ENCODE measurements around the gene GGNBP2. TPM values are rescaled to one million over a fixed set of nuclear protein-coding genes. Genes with fewer than 3 reads are reported as not detected.
A peak's percentile ranks its signal among the peaks of the same experiment; 100 is the strongest.

The GGNBP2 gene
- total and polyA plus RNA-seq, 3 donors from 2014 or later, result 104 to 144 (median 118) TPM

DNA sequence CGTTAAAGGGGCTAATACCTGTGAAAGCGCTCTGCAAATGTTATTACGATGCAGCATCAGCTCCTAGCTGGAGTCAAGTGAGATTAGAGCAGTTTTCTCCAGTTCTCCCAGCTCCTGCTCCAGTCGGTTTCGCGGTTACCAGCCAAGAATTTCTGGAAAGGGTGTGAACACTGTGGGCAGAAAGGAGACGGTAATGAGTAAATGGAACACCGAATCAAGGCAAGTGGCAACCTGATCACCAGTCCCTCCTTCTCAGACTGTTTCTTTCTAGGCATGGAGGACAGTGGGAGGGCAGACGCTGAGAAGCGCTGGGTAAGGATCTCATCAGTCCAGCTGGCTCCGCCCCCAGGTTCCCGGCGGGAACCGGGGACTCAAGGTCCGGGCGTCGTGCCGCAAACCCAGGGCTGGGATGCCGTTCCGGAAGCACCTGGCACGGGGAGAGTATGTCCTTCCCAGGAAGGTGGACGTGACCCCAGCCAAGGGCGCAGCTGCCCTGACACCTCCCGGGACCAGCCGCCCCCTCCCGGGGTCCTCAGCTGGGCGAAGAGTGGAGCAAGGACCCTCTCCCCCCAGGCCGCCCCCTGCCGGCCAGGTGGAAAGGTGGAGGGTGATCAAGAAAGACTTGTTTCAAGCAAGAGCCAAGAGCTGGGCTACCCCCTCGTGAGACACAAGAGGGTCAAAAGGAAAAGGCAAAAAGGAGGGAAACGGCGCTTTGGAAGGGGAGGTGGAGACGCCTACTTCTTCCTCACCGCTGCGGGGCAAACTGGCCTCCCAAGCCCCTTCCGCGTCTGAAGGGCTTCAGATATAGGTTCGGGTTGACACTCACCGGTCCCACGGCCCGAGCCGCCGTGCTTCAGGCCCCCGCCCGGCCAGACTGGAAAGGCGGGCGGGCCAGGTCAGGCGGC is 10.5 kb upstream of the GGNBP2 start:
- H3K4me3 ChIP-seq, result peak overlapping the region; percentile 83 to 89
- H3K27me3 ChIP-seq, result no peaks in the 10 kb centered on the region
- peak overlapping the region; percentile 86 to 88 for H3K27ac ChIP-seq
- intact Hi-C loops (cut with DNase I; ENCODE audit: low total_unique reads), result no loop called here
- no peaks in the 10 kb centered on the region for H3K36me3 ChIP-seq (ENCODE audit: low read depth, missing control alignments)
- DNase-seq, result peak; percentile 72
- WGBS, 2 donors, result 4 to 5% methylated on average over 39 to 48 of the region's 48 CpGs
- H3K9me3 ChIP-seq, result no peaks in the 10 kb centered on the region
- TF ChIP-seq POLR2A (IDR thresholded peaks at IDR 0.05), result no peak
- TF ChIP-seq, protein P1, sequence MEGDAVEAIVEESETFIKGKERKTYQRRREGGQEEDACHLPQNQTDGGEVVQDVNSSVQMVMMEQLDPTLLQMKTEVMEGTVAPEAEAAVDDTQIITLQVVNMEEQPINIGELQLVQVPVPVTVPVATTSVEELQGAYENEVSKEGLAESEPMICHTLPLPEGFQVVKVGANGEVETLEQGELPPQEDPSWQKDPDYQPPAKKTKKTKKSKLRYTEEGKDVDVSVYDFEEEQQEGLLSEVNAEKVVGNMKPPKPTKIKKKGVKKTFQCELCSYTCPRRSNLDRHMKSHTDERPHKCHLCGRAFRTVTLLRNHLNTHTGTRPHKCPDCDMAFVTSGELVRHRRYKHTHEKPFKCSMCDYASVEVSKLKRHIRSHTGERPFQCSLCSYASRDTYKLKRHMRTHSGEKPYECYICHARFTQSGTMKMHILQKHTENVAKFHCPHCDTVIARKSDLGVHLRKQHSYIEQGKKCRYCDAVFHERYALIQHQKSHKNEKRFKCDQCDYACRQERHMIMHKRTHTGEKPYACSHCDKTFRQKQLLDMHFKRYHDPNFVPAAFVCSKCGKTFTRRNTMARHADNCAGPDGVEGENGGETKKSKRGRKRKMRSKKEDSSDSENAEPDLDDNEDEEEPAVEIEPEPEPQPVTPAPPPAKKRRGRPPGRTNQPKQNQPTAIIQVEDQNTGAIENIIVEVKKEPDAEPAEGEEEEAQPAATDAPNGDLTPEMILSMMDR (IDR thresholded peaks at IDR 0.05), result peak in 2 of 3 experiments; percentile 32 to 46
- H3K4me1 ChIP-seq, result peaks cover 8% of the 10 kb centered on the region

DNA sequence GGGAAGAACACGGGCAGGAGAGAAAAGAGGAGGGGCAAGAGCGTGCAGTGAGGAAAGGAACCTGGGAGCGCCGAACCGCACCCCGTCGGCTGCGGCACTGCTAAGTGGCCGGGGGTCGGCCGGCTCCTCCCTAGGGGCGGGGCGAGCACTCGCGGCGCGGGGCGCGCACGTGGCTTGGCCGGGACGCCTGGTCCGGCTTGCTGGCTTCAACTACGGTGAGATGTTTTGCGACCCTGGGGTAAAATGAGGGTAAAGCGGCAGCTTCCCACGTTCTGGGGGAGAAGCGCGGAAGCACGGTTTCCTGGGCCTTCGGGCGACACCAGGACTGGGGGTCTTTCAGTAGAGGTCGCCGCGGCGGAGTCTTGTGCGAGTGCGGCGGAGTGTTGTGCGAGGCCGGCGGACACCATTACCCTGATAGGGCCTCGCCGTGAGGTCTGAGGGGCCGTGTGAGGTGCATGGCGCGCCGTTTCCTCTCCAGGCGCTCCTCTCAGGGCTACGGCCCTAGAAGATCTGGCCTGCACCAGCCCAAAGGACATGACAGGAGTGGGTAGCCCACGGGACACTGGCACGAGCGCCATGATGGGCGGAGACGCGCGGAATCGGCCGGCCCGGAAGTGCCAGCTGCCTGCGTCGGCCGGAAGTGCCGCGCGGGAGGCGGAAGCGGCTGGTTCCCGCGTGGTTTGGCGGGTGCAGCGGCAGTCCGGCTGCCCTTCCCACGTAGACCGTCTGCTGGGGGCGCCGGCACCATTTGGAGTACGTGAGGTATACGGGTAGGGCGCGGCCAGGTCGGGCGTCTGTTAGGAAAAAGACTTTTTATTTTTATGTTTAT is 9.7 kb upstream of the GGNBP2 start, which contains the start of the genes MYO19 and PIGW:
Gene MYO19, minus strand, starts transcription at position 29 of the 829 bp plus-strand sequence. CDS start 2,330 bp downstream, outside the sequence.
Gene PIGW, plus strand, starts transcription at position 148 of the 829 bp plus-strand sequence. CDS start 2,115 bp downstream, outside the sequence.
- H3K9me3 ChIP-seq, result no peaks in the 10 kb centered on the region
- TF ChIP-seq, protein P1 (IDR thresholded peaks at IDR 0.05), result peak in 1 of 3 experiments; percentile 9
- TF ChIP-seq POLR2A (IDR thresholded peaks at IDR 0.05), result no peak
- peak within 1 kb of the TSS; percentile 83 to 89 for H3K4me3 ChIP-seq
- H3K36me3 ChIP-seq (ENCODE audit: low read depth, missing control alignments), result no peaks in the 10 kb centered on the region
- H3K4me1 ChIP-seq, result peaks cover 8% of the 10 kb centered on the region
- intact Hi-C loops (cut with DNase I; ENCODE audit: low total_unique reads), result no loop called here
- DNase-seq, result peak; percentile 89
- H3K27ac ChIP-seq, result peak within 1 kb of the TSS; percentile 86 to 88
- WGBS, 2 donors, result 0% methylated on average over 14 to 76 of the region's 83 CpGs
- no peaks in the 10 kb centered on the region for H3K27me3 ChIP-seq

DNA sequence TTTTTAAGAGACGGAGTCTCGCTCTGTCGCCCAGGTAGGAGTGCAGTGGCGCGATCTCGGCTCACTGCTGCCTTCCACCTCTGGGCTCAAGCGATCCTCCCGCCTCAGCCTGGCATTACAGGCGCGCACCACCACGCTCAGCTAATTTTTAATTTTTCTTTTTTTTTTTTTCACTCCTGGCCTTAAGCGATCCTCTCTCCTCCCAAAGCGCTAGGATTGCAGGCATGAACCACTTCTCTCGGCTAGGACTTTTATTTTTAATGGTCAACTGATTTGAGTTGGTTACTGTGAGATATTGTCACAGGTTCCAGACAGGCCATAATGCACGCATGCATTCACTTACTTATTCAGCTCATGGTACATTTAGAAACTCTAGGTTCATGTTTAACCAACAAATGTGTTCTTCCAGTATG is 9.0 kb upstream of the GGNBP2 start:
- TF ChIP-seq POLR2A (IDR thresholded peaks at IDR 0.05), result no peak
- TF ChIP-seq, protein P1 (IDR thresholded peaks at IDR 0.05), result peak in 1 of 3 experiments; percentile 11
- H3K9me3 ChIP-seq, result no peaks in the 10 kb centered on the region
- peak overlapping the region; percentile 83 to 89 for H3K4me3 ChIP-seq
- 6 to 7% methylated on average over 15 of the region's 15 CpGs for WGBS, 2 donors
- peak overlapping the region; percentile 86 to 88 for H3K27ac ChIP-seq
- peaks cover 8% of the 10 kb centered on the region for H3K4me1 ChIP-seq
- intact Hi-C loops (cut with DNase I; ENCODE audit: low total_unique reads), result no loop called here
- no peaks in the 10 kb centered on the region for H3K36me3 ChIP-seq (ENCODE audit: low read depth, missing control alignments)
- no peaks in the 10 kb centered on the region for H3K27me3 ChIP-seq
- DNase-seq, result no peak

DNA sequence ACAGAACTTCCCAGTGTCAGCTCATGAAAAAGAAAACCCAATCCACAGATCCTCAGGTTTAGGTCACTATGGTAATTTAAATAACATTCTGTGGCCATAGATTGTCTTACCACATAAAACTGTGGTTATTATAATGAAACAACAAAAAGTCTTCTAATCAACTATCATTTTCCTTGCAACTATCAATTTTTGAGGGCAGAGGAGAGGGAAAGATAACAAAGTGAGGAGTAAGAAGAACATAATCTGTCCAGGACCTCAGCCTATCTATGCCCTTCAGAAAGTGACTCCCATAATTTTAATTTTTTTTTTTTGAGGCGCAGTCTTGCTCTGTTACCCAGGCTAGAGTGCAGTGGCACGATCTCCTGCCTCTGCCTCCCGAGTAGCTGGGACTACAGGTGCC is 4.0 kb upstream of the GGNBP2 start:
- H3K27me3 ChIP-seq, result no peaks in the 10 kb centered on the region
- TF ChIP-seq POLR2A (IDR thresholded peaks at IDR 0.05), result no peak
- TF ChIP-seq, protein P1 (IDR thresholded peaks at IDR 0.05), result no peak
- intact Hi-C loops (cut with DNase I; ENCODE audit: low total_unique reads), result loop anchor here (10.0 kb wide), 1 partner anchor 54 kb away; the partner anchor contains the start of gene DHRS11

More for the DNA sequence above, 4.0 kb upstream of the GGNBP2 start:
- WGBS, 2 donors, result 95 to 96% methylated on average over 3 of the region's 3 CpGs
- Histone ChIP-seq H3K4me3 (no peak overlapping the region), H3K4me1 (peaks cover 11% of the 10 kb centered on the region), H3K36me3 (ENCODE audit: low read depth, missing control alignments) (no peaks in the 10 kb centered on the region), H3K9me3 (no peaks in the 10 kb centered on the region), H3K27ac (no peak overlapping the region)
- DNase-seq, result no peak
